Mesothelial cell of epicardium (in vitro differentiated cells): ENCODE measurements around the gene PLEKHG3. TPM values are rescaled to one million over a fixed set of nuclear protein-coding genes. Genes with fewer than 3 reads are reported as not detected.

ENCODE experiments used
- DNase-seq, 2 experiments: peaks; one replicate each; pipeline ENCODE4 v3.0.0; 2021; ENCODE audit warnings: low spot score in 2 of 2; ENCODE audit not compliant: unreplicated experiment in 2 of 2
- H3K27ac Mint-ChIP-seq: 2 replicates; pipeline ENCODE4 v1.8.0; 2021; ENCODE audit warnings: mixed read lengths
- H3K27me3 Mint-ChIP-seq: 2 replicates; pipeline ENCODE4 v1.8.0; 2021; ENCODE audit warnings: low read depth, mixed read lengths
- H3K36me3 Mint-ChIP-seq: 2 replicates; pipeline ENCODE4 v1.8.0; 2021; ENCODE audit warnings: mixed read lengths
- H3K4me1 Mint-ChIP-seq: 2 replicates; pipeline ENCODE4 v1.8.0; 2021; ENCODE audit warnings: mixed read lengths
- H3K4me3 Mint-ChIP-seq: 2 replicates; pipeline ENCODE4 v1.8.0; 2021; ENCODE audit warnings: mild to moderate bottlenecking, moderate library complexity, mixed read lengths
- H3K9me3 Mint-ChIP-seq: 2 replicates; pipeline ENCODE4 v1.8.0; 2021; ENCODE audit warnings: mixed read lengths
- total RNA-seq: library from RNA; stranded (reverse); gene quantifications from 3 replicates; pipeline ENCODE4 v1.2.1, GENCODE V29; 2021
- TF ChIP-seq, protein P1 (sequence below): fragments of 200-600 bp; sonication (generic); IDR thresholded peaks from one replicate; pipeline ENCODE4 v1.5.0; 2021; ENCODE audit warnings: antibody characterized with exemption; ENCODE audit not compliant: unreplicated experiment

PLEKHG3 gene
- total RNA-seq, 1 donor from 2014 or later: 141 TPM

DNA sequence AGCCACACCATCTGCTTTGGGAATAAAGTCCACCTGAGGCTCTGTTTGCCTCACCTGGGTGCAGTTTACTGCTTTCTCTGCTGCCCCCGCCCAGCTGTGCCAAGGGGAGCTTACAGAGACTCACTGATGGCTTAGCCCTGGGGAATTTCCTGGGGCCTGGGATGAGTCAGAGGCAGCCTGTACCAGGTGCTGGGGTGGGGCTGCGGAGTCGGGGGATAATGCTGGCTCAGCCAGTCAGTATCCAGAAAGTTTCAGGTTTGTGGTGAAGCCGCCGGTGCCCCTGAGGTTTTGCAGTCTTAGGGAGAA lies 22.3 kb downstream of the PLEKHG3 start:
- H3K27ac Mint-ChIP-seq: peak overlapping the region; percentile 91
- peaks cover 50% of the 10 kb centered on the region for H3K4me1 Mint-ChIP-seq
- H3K4me3 Mint-ChIP-seq: no peak overlapping the region
- peaks cover 15% of the 10 kb centered on the region for H3K36me3 Mint-ChIP-seq
- H3K27me3 Mint-ChIP-seq: no peaks in the 10 kb centered on the region
- peak in 1 of 2 experiments; percentile 60 for DNase-seq
- no peaks in the 10 kb centered on the region for H3K9me3 Mint-ChIP-seq
- TF ChIP-seq, protein P1, sequence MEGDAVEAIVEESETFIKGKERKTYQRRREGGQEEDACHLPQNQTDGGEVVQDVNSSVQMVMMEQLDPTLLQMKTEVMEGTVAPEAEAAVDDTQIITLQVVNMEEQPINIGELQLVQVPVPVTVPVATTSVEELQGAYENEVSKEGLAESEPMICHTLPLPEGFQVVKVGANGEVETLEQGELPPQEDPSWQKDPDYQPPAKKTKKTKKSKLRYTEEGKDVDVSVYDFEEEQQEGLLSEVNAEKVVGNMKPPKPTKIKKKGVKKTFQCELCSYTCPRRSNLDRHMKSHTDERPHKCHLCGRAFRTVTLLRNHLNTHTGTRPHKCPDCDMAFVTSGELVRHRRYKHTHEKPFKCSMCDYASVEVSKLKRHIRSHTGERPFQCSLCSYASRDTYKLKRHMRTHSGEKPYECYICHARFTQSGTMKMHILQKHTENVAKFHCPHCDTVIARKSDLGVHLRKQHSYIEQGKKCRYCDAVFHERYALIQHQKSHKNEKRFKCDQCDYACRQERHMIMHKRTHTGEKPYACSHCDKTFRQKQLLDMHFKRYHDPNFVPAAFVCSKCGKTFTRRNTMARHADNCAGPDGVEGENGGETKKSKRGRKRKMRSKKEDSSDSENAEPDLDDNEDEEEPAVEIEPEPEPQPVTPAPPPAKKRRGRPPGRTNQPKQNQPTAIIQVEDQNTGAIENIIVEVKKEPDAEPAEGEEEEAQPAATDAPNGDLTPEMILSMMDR: no peak

DNA sequence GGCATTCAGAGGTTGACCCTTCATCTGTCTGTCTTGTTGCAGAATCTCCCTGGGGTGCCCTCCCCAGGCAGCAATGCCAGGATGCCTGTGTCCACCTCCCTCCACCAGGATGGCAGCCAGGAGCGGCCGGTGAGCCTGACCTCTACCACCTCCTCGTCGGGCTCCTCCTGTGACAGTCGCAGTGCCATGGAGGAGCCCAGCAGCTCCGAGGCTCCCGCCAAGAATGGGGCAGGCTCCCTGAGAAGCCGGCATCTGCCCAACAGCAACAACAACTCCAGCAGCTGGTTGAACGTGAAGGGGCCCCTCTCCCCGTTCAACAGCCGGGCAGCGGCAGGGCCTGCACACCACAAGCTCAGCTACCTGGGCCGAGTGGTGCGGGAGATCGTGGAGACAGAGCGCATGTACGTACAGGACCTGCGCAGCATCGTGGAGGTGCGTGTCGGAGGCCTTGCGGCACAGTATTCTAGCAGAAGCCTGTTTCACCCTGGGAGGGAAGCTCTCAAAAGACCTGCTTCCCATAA lies 23.4 kb downstream of the PLEKHG3 start:
- DNase-seq: no peak
- H3K27me3 Mint-ChIP-seq: no peaks in the 10 kb centered on the region
- peaks cover 41% of the 10 kb centered on the region for H3K4me1 Mint-ChIP-seq
- H3K27ac Mint-ChIP-seq: peak overlapping the region; percentile 91
- H3K9me3 Mint-ChIP-seq: no peaks in the 10 kb centered on the region
- H3K4me3 Mint-ChIP-seq: no peak overlapping the region
- TF ChIP-seq, protein P1: no peak
- peaks cover 16% of the 10 kb centered on the region for H3K36me3 Mint-ChIP-seq

DNA sequence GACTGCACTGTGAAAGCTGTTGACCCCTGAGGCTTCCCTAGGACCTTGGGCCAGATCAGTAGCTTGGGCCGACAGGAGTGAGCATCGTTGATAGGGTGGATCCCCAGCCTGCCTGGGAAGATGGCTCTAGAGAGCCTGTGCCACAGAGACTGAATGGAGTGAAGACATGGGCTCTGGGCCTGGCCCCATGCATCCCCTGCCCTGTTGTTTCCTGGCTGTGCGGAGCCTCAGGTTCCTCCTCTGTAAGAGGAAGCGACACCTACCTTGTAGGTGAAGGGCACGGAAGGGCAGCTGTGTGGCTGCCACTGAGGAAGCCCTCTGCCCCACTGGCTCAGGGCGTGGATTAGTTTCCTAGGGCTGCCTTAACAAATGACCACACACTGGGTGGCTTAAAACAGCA lies 23.9 kb downstream of the PLEKHG3 start:
- no peaks in the 10 kb centered on the region for H3K9me3 Mint-ChIP-seq
- H3K36me3 Mint-ChIP-seq: peaks cover 16% of the 10 kb centered on the region
- peak overlapping the region; percentile 91 for H3K27ac Mint-ChIP-seq
- peaks cover 37% of the 10 kb centered on the region for H3K4me1 Mint-ChIP-seq
- TF ChIP-seq, protein P1: no peak
- no peak for DNase-seq
- no peak overlapping the region for H3K4me3 Mint-ChIP-seq
- no peaks in the 10 kb centered on the region for H3K27me3 Mint-ChIP-seq

DNA sequence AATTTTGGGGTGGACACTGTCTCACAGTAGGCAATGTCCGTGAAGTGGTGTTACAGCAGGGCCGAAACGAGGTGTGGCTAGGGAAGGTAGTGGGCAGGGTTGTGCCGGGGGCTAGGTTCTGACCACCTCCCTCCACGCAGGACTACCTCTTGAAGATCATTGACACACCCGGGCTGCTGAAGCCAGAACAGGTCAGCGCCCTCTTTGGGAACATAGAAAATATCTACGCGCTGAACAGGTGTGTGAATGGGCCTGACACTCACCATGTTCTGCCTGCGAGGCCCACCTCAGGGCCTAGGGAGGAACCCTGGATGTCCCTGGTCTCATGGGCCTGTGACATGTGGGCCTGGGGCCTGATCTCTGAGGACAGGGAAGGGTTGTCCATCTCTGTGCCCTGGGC lies 24.6 kb downstream of the PLEKHG3 start:
- no peak overlapping the region for H3K4me3 Mint-ChIP-seq
- no peak for DNase-seq
- no peak overlapping the region for H3K27ac Mint-ChIP-seq
- H3K4me1 Mint-ChIP-seq: peaks cover 32% of the 10 kb centered on the region
- peaks cover 20% of the 10 kb centered on the region for H3K36me3 Mint-ChIP-seq
- TF ChIP-seq, protein P1: no peak
- H3K27me3 Mint-ChIP-seq: no peaks in the 10 kb centered on the region
- no peaks in the 10 kb centered on the region for H3K9me3 Mint-ChIP-seq

GRCh38 chr14:64729386-64730060 lies 25.3 kb downstream of the PLEKHG3 start:
- peaks cover 23% of the 10 kb centered on the region for H3K36me3 Mint-ChIP-seq
- no peaks in the 10 kb centered on the region for H3K9me3 Mint-ChIP-seq
- peak overlapping the region; percentile 59 for H3K27ac Mint-ChIP-seq
- H3K27me3 Mint-ChIP-seq: no peaks in the 10 kb centered on the region
- peaks cover 25% of the 10 kb centered on the region for H3K4me1 Mint-ChIP-seq
- H3K4me3 Mint-ChIP-seq: no peak overlapping the region
- TF ChIP-seq, protein P1: no peak
- no peak for DNase-seq
